ENCODE data around the gene HSPB8. TPM values are rescaled to one million over a fixed set of nuclear protein-coding genes. Genes with fewer than 3 reads are reported as not detected.

HSPB8 gene
- total RNA-seq, 2 experiments from 2014 or later, result not detected

DNA sequence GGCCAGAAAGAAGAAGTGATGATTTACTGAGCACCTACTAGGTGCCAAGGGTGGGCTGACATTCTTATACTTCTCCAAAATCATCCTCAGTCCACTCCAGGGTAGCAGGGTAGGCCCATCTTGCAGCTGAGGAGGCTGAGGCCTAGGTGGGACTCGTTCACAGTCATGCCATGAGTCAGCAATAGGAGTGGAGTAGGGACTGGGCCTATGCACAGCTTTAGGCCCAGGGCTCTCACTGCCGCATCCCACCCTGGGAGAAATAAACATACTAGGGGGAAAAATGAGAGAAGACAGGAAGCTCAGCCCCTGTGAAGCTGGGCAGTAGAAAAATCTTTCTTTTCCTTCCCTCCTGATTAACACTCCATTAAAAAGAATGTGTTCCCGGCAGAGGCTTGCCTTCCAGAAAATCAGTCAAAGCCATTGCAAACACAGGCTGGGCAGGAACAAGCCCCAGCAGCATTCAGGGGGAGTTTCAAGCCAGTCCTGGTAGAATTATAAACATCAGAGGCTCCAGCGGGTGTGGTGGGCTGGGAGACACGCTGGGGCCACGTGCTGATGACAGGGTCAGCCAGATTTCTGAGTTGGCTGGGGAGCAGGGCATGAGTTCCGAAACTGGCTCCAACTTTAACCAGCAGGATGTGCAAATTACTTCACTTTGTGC is 1.8 kb downstream of the HSPB8 start:
- peaks cover 11 to 16% of the 10 kb centered on the region in 2 experiments for H3K27me3 ChIP-seq (ENCODE audit: control insufficient read depth in 1 of 2, insufficient read depth in 2 of 2, low read length in 2 of 2)
- no peak overlapping the region for H3K27ac ChIP-seq (ENCODE audit: low read depth in 1 of 2, low read length in 2 of 2)
- no peaks in the 10 kb centered on the region for H3K36me3 ChIP-seq (ENCODE audit: insufficient read depth, low read length)
- ChIA-PET POLR2A (no interaction called here), CTCF (no interaction called here)
- H3K4me3 Mint-ChIP-seq, result no peak overlapping the region
- intact Hi-C loops (cut with DNase I, micrococcal nuclease), result no loop called here
- H3K9me3 Mint-ChIP-seq, result no peaks in the 10 kb centered on the region
- peaks cover 30% of the 10 kb centered on the region for H3K27me3 Mint-ChIP-seq
- TF ChIP-seq, protein P1, sequence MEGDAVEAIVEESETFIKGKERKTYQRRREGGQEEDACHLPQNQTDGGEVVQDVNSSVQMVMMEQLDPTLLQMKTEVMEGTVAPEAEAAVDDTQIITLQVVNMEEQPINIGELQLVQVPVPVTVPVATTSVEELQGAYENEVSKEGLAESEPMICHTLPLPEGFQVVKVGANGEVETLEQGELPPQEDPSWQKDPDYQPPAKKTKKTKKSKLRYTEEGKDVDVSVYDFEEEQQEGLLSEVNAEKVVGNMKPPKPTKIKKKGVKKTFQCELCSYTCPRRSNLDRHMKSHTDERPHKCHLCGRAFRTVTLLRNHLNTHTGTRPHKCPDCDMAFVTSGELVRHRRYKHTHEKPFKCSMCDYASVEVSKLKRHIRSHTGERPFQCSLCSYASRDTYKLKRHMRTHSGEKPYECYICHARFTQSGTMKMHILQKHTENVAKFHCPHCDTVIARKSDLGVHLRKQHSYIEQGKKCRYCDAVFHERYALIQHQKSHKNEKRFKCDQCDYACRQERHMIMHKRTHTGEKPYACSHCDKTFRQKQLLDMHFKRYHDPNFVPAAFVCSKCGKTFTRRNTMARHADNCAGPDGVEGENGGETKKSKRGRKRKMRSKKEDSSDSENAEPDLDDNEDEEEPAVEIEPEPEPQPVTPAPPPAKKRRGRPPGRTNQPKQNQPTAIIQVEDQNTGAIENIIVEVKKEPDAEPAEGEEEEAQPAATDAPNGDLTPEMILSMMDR (IDR thresholded peaks at IDR 0.05), result no peak
- H3K4me1 ChIP-seq (ENCODE audit: insufficient read depth, low read length), result no peaks in the 10 kb centered on the region
- H3K4me1 Mint-ChIP-seq (ENCODE audit: low read depth), result no peaks in the 10 kb centered on the region
- H3K9me3 ChIP-seq (ENCODE audit: control insufficient read depth in 1 of 2, insufficient read depth in 1 of 2, low read length in 2 of 2), result peaks cover 0 to 20% of the 10 kb centered on the region in 2 experiments
- no peak for ATAC-seq (ENCODE audit: poor library complexity)
- no peak for DNase-seq
- no peak overlapping the region for H3K27ac Mint-ChIP-seq
- H3K4me3 ChIP-seq (ENCODE audit: low read length), result no peak overlapping the region
- no peaks in the 10 kb centered on the region for H3K36me3 Mint-ChIP-seq (ENCODE audit: low read depth)

DNA sequence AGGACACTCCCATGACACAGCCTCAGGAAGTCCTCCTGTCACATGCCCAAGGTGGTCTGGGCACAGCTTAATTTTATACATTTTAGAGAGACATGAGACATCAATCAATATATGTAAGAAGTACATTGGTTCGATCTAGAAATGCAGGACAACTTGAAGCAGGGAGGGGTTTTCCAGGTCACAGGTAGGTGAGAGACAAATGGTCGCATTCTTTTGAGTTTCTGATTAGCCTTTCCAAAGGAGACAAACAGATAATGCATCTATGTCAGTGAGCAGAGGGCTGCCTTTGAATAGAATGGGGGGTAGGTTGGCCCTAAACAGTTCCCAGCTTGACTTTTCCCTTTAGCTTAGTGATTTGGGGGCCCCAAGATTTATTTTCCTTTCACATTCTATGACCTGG is 2.5 kb downstream of the HSPB8 start:
- no peak overlapping the region for H3K4me3 Mint-ChIP-seq
- Histone ChIP-seq H3K27me3 (ENCODE audit: control insufficient read depth in 1 of 2, insufficient read depth in 2 of 2, low read length in 2 of 2) (peaks cover 11 to 16% of the 10 kb centered on the region in 2 experiments), H3K27ac (ENCODE audit: low read depth in 1 of 2, low read length in 2 of 2) (no peak overlapping the region), H3K4me1 (ENCODE audit: insufficient read depth, low read length) (no peaks in the 10 kb centered on the region), H3K9me3 (ENCODE audit: control insufficient read depth in 1 of 2, insufficient read depth in 1 of 2, low read length in 2 of 2) (peaks cover 0 to 16% of the 10 kb centered on the region in 2 experiments), H3K36me3 (ENCODE audit: insufficient read depth, low read length) (no peaks in the 10 kb centered on the region), H3K4me3 (ENCODE audit: low read length) (no peak overlapping the region)
- no peak overlapping the region for H3K27ac Mint-ChIP-seq
- no peaks in the 10 kb centered on the region for H3K9me3 Mint-ChIP-seq
- intact Hi-C loops (cut with DNase I, micrococcal nuclease), result no loop called here
- ATAC-seq (ENCODE audit: poor library complexity) (no peak), DNase-seq (no peak)
- peaks cover 27% of the 10 kb centered on the region for H3K27me3 Mint-ChIP-seq
- no peaks in the 10 kb centered on the region for H3K4me1 Mint-ChIP-seq (ENCODE audit: low read depth)
- TF ChIP-seq, protein P1 (IDR thresholded peaks at IDR 0.05), result no peak
- no peaks in the 10 kb centered on the region for H3K36me3 Mint-ChIP-seq (ENCODE audit: low read depth)
- ChIA-PET POLR2A (no interaction called here), CTCF (no interaction called here)

DNA sequence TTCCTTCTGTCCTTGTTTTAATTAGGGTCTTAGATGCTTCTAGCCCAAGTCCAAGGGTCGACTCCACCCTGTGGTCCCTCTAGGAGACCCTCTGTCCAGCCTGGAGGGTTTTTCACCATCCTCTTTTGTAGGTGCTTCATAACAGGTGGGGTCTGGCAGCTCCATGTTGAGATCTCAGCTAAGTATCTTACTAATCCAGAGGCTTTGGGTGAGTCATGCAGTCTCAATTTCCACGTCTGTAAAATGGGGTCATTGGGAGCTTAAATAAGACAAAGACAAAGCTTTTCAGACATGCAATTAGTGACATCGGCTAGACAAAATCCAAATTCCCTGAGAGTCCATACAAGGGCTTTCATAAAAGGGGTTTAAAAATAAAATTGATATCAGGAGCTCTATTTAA is 3.2 kb downstream of the HSPB8 start:
- POLR2A ChIA-PET, result no interaction called here
- no peaks in the 10 kb centered on the region for H3K36me3 Mint-ChIP-seq (ENCODE audit: low read depth)

More for the DNA sequence above, 3.2 kb downstream of the HSPB8 start:
- Histone ChIP-seq H3K4me1 (ENCODE audit: insufficient read depth, low read length) (no peaks in the 10 kb centered on the region), H3K27ac (ENCODE audit: low read depth in 1 of 2, low read length in 2 of 2) (no peak overlapping the region), H3K4me3 (ENCODE audit: low read length) (no peak overlapping the region), H3K36me3 (ENCODE audit: insufficient read depth, low read length) (no peaks in the 10 kb centered on the region), H3K9me3 (ENCODE audit: control insufficient read depth in 1 of 2, insufficient read depth in 1 of 2, low read length in 2 of 2) (peaks cover 0 to 12% of the 10 kb centered on the region in 2 experiments), H3K27me3 (ENCODE audit: control insufficient read depth in 1 of 2, insufficient read depth in 2 of 2, low read length in 2 of 2) (peaks cover 8 to 16% of the 10 kb centered on the region in 2 experiments)
- H3K27me3 Mint-ChIP-seq, result peaks cover 21% of the 10 kb centered on the region
- no peaks in the 10 kb centered on the region for H3K9me3 Mint-ChIP-seq
- CTCF ChIA-PET, result no interaction called here
- TF ChIP-seq, protein P1 (IDR thresholded peaks at IDR 0.05), result no peak
- no peak overlapping the region for H3K27ac Mint-ChIP-seq
- DNase-seq, result no peak
- no peak overlapping the region for H3K4me3 Mint-ChIP-seq
- no peaks in the 10 kb centered on the region for H3K4me1 Mint-ChIP-seq (ENCODE audit: low read depth)
- no peak for ATAC-seq (ENCODE audit: poor library complexity)
- intact Hi-C loops (cut with DNase I, micrococcal nuclease), result no loop called here
